ENCODE data around the gene DGKI.

GRCh38 chr7:137408126-137408525 is 438.6 kb downstream of the DGKI start:
- no peak for TF ChIP-seq ZNF512 (tag; IDR thresholded peaks at IDR 0.05)
- no peak for TF ChIP-seq CTCF (IDR thresholded peaks at IDR 0.05 in 2 of 3, conservative IDR thresholded peaks at IDR 0.05 in 1 of 3; ENCODE audit: insufficient read depth in 2 of 3, low read depth in 1 of 3, low read length in 3 of 3)
- no peak for TF ChIP-seq SIRT6 (IDR thresholded peaks at IDR 0.05; ENCODE audit: low read depth, low read length)
- TF ChIP-seq RAD21 (CRISPR knock-in tag; conservative IDR thresholded peaks at IDR 0.05 in 1 of 2, IDR thresholded peaks at IDR 0.05 in 1 of 2), result no peak
- no peak for TF ChIP-seq CCNT2 (IDR thresholded peaks at IDR 0.05; ENCODE audit: borderline replicate concordance, extremely low read depth, insufficient read length, low read depth, low read length)
- TF ChIP-seq HMGN3 (IDR thresholded peaks at IDR 0.05; ENCODE audit: borderline replicate concordance, extremely low read depth, insufficient read length, low read depth, low read length), result no peak
- TF ChIP-seq HNRNPUL1 (IDR thresholded peaks at IDR 0.05; ENCODE audit: low read length), result no peak
- TF ChIP-seq REST (IDR thresholded peaks at IDR 0.05; ENCODE audit: borderline replicate concordance), result no peak
- no peak for TF ChIP-seq REST (CRISPR knock-in tag; IDR thresholded peaks at IDR 0.05; ENCODE audit: low read depth)
